Measurements from ENCODE around the gene GMCL2. TPM values are rescaled to one million over a fixed set of nuclear protein-coding genes. Genes with fewer than 3 reads are reported as not detected.

Gene GMCL2
- total RNA-seq, 1 experiment from 2014 or later: not detected

- no peak for DNase-seq
- no peaks in the 10 kb centered on the region for H3K36me3 ChIP-seq (ENCODE audit: control insufficient read depth, insufficient read depth, low read length)
- Mint-ChIP-seq H3K4me1 (ENCODE audit: low read depth, unreplicated experiment) (peaks cover under 1% of the 10 kb centered on the region), H3K9me3 (ENCODE audit: unreplicated experiment) (peaks cover 10% of the 10 kb centered on the region), H3K27me3 (ENCODE audit: insufficient read depth, unreplicated experiment) (no peaks in the 10 kb centered on the region), H3K27ac (ENCODE audit: unreplicated experiment) (no peak overlapping the region), H3K4me3 (ENCODE audit: unreplicated experiment) (no peak overlapping the region), H3K36me3 (ENCODE audit: insufficient read depth, unreplicated experiment) (no peaks in the 10 kb centered on the region)
- H3K27me3 ChIP-seq (replicated peaks; ENCODE audit: control insufficient read depth, insufficient read depth, low read length): no peaks in the 10 kb centered on the region
- no peak for TF ChIP-seq CTCF (IDR thresholded peaks at IDR 0.05; ENCODE audit: insufficient read depth in 1 of 2, low read depth in 1 of 2, low read length in 1 of 2, severe bottlenecking in 1 of 2, unreplicated experiment in 1 of 2)
- H3K9me3 ChIP-seq: no peaks in the 10 kb centered on the region; the same call in 1 of the 2 replicates
- intact Hi-C loops (cut with micrococcal nuclease; ENCODE audit: unreplicated experiment): no loop called here
- CTCF ChIA-PET: no interaction called here
- H3K4me3 ChIP-seq (ENCODE audit: low read depth, low read length): no peak overlapping the region
- BruUV-seq (replicated peaks): no TSS peak
- POLR2A ChIA-PET: no interaction called here
- H3K4me1 ChIP-seq: no peaks in the 10 kb centered on the region
These were observed 10.4 kb downstream of the GMCL2 start for GRCh38 chr5:178176791-178177190.

- H3K9me3 Mint-ChIP-seq (ENCODE audit: unreplicated experiment): peaks cover 2% of the 10 kb centered on the region
- no TSS peak for BruUV-seq (replicated peaks)
- Histone ChIP-seq H3K9me3 (no peaks in the 10 kb centered on the region), H3K4me1 (no peaks in the 10 kb centered on the region), H3K27me3 (replicated peaks; ENCODE audit: control insufficient read depth, insufficient read depth, low read length) (no peaks in the 10 kb centered on the region; the same call in 1 of the 2 replicates), H3K4me3 (ENCODE audit: low read depth, low read length) (no peak overlapping the region), H3K36me3 (ENCODE audit: control insufficient read depth, insufficient read depth, low read length) (no peaks in the 10 kb centered on the region)
- H3K36me3 Mint-ChIP-seq (ENCODE audit: insufficient read depth, unreplicated experiment): no peaks in the 10 kb centered on the region
- no peaks in the 10 kb centered on the region for H3K27me3 Mint-ChIP-seq (ENCODE audit: insufficient read depth, unreplicated experiment)
- no peaks in the 10 kb centered on the region for H3K4me1 Mint-ChIP-seq (ENCODE audit: low read depth, unreplicated experiment)
- no peak overlapping the region for H3K4me3 Mint-ChIP-seq (ENCODE audit: unreplicated experiment)
- no peak for TF ChIP-seq CTCF (IDR thresholded peaks at IDR 0.05; ENCODE audit: insufficient read depth in 1 of 2, low read depth in 1 of 2, low read length in 1 of 2, severe bottlenecking in 1 of 2, unreplicated experiment in 1 of 2)
- ChIA-PET CTCF (no interaction called here), POLR2A (interaction anchor here (0.7 kb wide), 1 partner anchor 11 kb away, joined by 3 read pairs; no protein-coding TSS in a partner anchor)
- intact Hi-C loops (cut with micrococcal nuclease; ENCODE audit: unreplicated experiment): no loop called here
- DNase-seq: no peak
- H3K27ac Mint-ChIP-seq (ENCODE audit: unreplicated experiment): no peak overlapping the region
These were observed 12.7 kb downstream of the GMCL2 start for GRCh38 chr5:178174456-178174855.

GRCh38 chr5:178170455-178170854 lies 16.7 kb downstream of the GMCL2 start:
- Mint-ChIP-seq H3K4me3 (ENCODE audit: unreplicated experiment) (no peak overlapping the region), H3K4me1 (ENCODE audit: low read depth, unreplicated experiment) (no peaks in the 10 kb centered on the region), H3K27me3 (ENCODE audit: insufficient read depth, unreplicated experiment) (no peaks in the 10 kb centered on the region), H3K9me3 (ENCODE audit: unreplicated experiment) (no peaks in the 10 kb centered on the region), H3K27ac (ENCODE audit: unreplicated experiment) (no peak overlapping the region), H3K36me3 (ENCODE audit: insufficient read depth, unreplicated experiment) (no peaks in the 10 kb centered on the region)
- no peaks in the 10 kb centered on the region for H3K9me3 ChIP-seq
- H3K36me3 ChIP-seq (ENCODE audit: control insufficient read depth, insufficient read depth, low read length): no peaks in the 10 kb centered on the region
- no TSS peak for BruUV-seq (replicated peaks)
- intact Hi-C loops (cut with micrococcal nuclease; ENCODE audit: unreplicated experiment): no loop called here
- no peak for TF ChIP-seq CTCF (IDR thresholded peaks at IDR 0.05; ENCODE audit: insufficient read depth in 1 of 2, low read depth in 1 of 2, low read length in 1 of 2, severe bottlenecking in 1 of 2, unreplicated experiment in 1 of 2)
- no peaks in the 10 kb centered on the region; the same call in 1 of the 2 replicates for H3K27me3 ChIP-seq (replicated peaks; ENCODE audit: control insufficient read depth, insufficient read depth, low read length)
- ChIA-PET CTCF (no interaction called here), POLR2A (no interaction called here)
- H3K4me3 ChIP-seq (ENCODE audit: low read depth, low read length): no peak overlapping the region
- no peaks in the 10 kb centered on the region for H3K4me1 ChIP-seq
- no peak for DNase-seq
